GM12891 (cell line): ENCODE data around the gene KIF3B.

Source experiments
- PAX5 ChIP-seq: IDR thresholded peaks from 2 replicates; pipeline ENCODE4 v1.6.1; 2011; ENCODE audit warnings: low read length, moderate library complexity, mild to moderate bottlenecking; ENCODE audit not compliant: insufficient read depth, severe bottlenecking
- POLR2A ChIP-seq: IDR thresholded peaks from 2 replicates; pipeline ENCODE4 v1.6.1; 2011; ENCODE audit warnings: low read depth, low read length, control low read depth
- POU2F2 ChIP-seq: IDR thresholded peaks from 2 replicates; pipeline ENCODE4 v1.6.1; 2011; ENCODE audit warnings: low read depth, mild to moderate bottlenecking, control low read depth, low read length, moderate library complexity
- TAF1 ChIP-seq: IDR thresholded peaks from 2 replicates; pipeline ENCODE4 v1.6.1; 2011; ENCODE audit warnings: low read depth, low read length, control low read depth

GRCh38 chr20:32330555-32330897 is 53.1 kb downstream of the KIF3B start:
- TF ChIP-seq POLR2A (no peak), POU2F2 (no peak), TAF1 (no peak), PAX5 (no peak)
